Thoracic aorta (tissue), 2 donors: ENCODE results near the gene TPRA1. TPM values are rescaled to one million over a fixed set of nuclear protein-coding genes. Genes with fewer than 3 reads are reported as not detected.

Source experiments
- ATAC-seq: fragments of 150-250 bp; one replicate; pipeline ENCODE4 v1.8.0; 2017; ENCODE audit warnings: low read depth; ENCODE audit not compliant: insufficient number of reproducible peaks, low FRiP score
- DNase-seq: peaks from one replicate; pipeline ENCODE4 v3.0.0-alpha.2; 2020; ENCODE audit warnings: low spot score
- H3K27ac ChIP-seq, 2 donors: fragments of 200-600 bp; sonication (generic); 1 replicate in 1 of 2; 2 replicates in 1 of 2; pipeline ENCODE4 v1.5.1; 2016; ENCODE audit warnings: mild to moderate bottlenecking in 2 of 2, moderate library complexity in 2 of 2
- H3K27me3 ChIP-seq: fragments of 200-600 bp; sonication (generic); replicated peaks from 2 replicates; pipeline ENCODE4 v1.6.0; 2016; ENCODE audit warnings: mild to moderate bottlenecking; ENCODE audit not compliant: insufficient read depth
- H3K36me3 ChIP-seq: fragments of 200-600 bp; sonication (generic); one replicate; pipeline ENCODE4 v1.5.1; 2016
- H3K4me1 ChIP-seq, 2 donors: fragments of 200-600 bp; sonication (generic); 1 replicate in 1 of 2; 2 replicates in 1 of 2; pipeline versions ENCODE4 v1.5.1 to v1.6.0; 2016; ENCODE audit warnings: low read depth in 2 of 2, mild to moderate bottlenecking in 1 of 2; ENCODE audit not compliant: control insufficient read depth in 1 of 2
- H3K4me3 ChIP-seq: fragments of 200-600 bp; sonication (generic); 2 replicates; pipeline ENCODE4 v1.5.1; 2016; ENCODE audit warnings: mild to moderate bottlenecking
- H3K9me3 ChIP-seq: fragments of 200-600 bp; sonication (generic); 2 replicates; pipeline ENCODE4 v1.5.1; 2016
- total RNA-seq, 2 donors: library from RNA; depleted of rRNA; stranded (reverse); fragments of >200 nt; gene quantifications; one replicate each; pipeline versions ENCODE4 v1.1.0 to v1.2.3, GENCODE V29; 2016
- TF ChIP-seq, protein P1 (sequence below): fragments of 200-600 bp; sonication (generic); IDR thresholded peaks from one replicate; pipeline ENCODE4 v1.5.1; 2019; ENCODE audit warnings: antibody characterized with exemption

TPRA1 gene
- total RNA-seq, 2 donors from 2014 or later = 32.0 to 37.8 TPM

DNA sequence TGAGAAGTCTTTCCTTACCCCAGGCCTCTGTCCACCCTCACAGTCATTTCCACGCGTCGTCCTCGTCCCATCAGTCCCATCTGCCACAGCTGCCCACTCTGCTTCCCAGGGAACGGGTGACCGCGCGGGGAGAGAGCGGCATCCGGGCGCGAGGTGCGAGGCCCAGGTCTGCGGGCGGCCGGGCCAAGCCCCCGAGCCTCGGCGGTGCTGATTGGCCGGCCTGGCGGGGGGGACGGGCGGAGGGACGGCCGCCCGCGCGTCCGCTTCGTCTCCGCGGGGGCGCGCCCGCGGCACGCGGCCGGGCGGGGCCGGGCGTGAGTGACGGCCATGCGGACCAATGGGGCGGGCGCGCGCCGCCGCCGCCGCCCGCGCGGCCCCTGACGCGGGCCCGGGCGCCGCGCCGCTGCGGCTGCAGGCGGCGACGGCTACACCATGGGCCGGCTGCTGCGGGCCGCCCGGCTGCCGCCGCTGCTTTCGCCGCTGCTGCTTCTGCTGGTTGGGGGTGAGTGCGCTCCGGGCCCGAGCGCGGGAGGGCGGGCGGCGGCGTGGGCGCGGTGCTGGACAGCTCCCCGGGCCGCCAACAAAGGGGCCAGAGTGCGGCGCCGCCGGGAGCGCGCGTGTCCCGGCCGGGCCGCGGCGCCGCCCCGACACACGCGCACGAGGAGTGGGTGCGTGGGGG is 38.4 kb upstream of the TPRA1 start, which contains the start of gene PODXL2:
PODXL2 (plus strand) TSS at position 398 of the 679 bp plus-strand sequence; CDS start at position 433, 35 bp downstream.
- no peaks in the 10 kb centered on the region for H3K27me3 ChIP-seq
- H3K4me1 ChIP-seq = peaks cover 3 to 12% of the 10 kb centered on the region in 2 donors
- TF ChIP-seq, protein P1, sequence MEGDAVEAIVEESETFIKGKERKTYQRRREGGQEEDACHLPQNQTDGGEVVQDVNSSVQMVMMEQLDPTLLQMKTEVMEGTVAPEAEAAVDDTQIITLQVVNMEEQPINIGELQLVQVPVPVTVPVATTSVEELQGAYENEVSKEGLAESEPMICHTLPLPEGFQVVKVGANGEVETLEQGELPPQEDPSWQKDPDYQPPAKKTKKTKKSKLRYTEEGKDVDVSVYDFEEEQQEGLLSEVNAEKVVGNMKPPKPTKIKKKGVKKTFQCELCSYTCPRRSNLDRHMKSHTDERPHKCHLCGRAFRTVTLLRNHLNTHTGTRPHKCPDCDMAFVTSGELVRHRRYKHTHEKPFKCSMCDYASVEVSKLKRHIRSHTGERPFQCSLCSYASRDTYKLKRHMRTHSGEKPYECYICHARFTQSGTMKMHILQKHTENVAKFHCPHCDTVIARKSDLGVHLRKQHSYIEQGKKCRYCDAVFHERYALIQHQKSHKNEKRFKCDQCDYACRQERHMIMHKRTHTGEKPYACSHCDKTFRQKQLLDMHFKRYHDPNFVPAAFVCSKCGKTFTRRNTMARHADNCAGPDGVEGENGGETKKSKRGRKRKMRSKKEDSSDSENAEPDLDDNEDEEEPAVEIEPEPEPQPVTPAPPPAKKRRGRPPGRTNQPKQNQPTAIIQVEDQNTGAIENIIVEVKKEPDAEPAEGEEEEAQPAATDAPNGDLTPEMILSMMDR = no peak
- H3K27ac ChIP-seq = no peak within 1 kb of the TSS
- ATAC-seq (peak; percentile 39), DNase-seq (no peak)
- peak within 1 kb of the TSS; percentile 59 for H3K4me3 ChIP-seq
- no peaks in the 10 kb centered on the region for H3K9me3 ChIP-seq
- no peaks in the 10 kb centered on the region for H3K36me3 ChIP-seq

DNA sequence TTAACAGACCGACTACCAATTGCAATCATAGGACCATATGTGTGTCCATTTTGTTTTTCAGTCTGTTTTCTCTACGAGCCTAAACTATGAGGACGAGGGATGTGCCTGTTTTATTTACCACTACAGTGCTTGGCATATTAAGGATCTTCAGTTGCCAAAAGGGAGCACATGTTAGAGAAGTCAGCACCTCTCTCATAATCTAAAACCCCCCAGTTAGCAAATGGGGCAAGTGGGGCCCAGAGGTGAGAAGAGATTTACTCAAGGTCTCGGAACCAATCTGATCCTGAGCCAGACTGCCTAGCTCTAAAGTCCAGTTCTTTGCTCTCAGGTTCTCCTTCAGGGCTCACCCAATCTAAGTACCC is 37.9 kb upstream of the TPRA1 start:
- no peaks in the 10 kb centered on the region for H3K27me3 ChIP-seq
- DNase-seq (no peak), ATAC-seq (no peak)
- TF ChIP-seq, protein P1 = no peak
- no peaks in the 10 kb centered on the region for H3K9me3 ChIP-seq
- H3K4me1 ChIP-seq = peaks cover 3 to 12% of the 10 kb centered on the region in 2 donors
- H3K36me3 ChIP-seq = no peaks in the 10 kb centered on the region
- H3K27ac ChIP-seq = no peak overlapping the region
- peak overlapping the region; percentile 49 for H3K4me3 ChIP-seq

DNA sequence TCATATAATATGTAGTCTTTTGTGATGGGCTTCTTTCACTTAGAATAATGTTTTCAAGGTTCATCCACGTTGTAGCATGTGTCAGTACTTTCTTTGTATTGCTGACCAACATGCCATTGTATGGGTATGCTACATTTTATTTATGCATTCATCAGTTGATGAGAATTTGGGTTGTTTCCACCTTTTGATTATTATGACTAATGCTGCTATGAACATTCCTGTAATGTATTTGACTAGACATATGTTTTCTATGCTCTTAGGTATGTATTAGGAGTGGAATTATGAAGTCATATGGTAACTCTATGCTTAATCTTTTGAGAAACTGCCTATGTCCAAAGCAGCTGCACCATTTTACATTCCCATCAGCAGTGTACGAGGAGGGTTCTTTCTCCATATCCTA is 35.3 kb upstream of the TPRA1 start:
- ATAC-seq = no peak
- TF ChIP-seq, protein P1 = no peak
- no peak for DNase-seq
- no peaks in the 10 kb centered on the region for H3K27me3 ChIP-seq
- H3K4me1 ChIP-seq = peaks cover 3 to 12% of the 10 kb centered on the region in 2 donors
- no peak overlapping the region for H3K27ac ChIP-seq
- H3K9me3 ChIP-seq = no peaks in the 10 kb centered on the region
- no peak overlapping the region for H3K4me3 ChIP-seq
- no peaks in the 10 kb centered on the region for H3K36me3 ChIP-seq

DNA sequence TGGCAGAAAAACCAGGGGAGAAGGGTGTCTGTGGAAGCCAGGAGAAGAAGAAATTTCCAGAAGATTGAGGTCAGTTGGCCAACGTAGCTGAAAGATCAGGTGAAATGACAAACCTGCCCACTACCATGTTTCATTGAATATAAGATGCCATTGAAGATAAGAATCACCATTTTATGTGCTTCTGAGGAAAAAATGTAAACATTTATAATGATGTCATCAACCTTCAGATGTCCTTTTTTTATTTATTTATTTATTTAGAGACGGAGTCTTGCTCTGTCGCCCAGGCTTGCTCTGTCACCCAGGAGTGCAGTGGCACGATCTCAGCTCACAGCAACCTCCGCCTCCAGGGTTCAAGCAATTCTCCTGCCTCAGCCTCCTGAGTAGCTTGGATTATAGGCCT is 33.5 kb upstream of the TPRA1 start:
- no peaks in the 10 kb centered on the region for H3K9me3 ChIP-seq
- TF ChIP-seq, protein P1 = no peak
- DNase-seq (no peak), ATAC-seq (no peak)
- H3K27ac ChIP-seq = no peak overlapping the region
- no peaks in the 10 kb centered on the region for H3K27me3 ChIP-seq
- H3K36me3 ChIP-seq = no peaks in the 10 kb centered on the region
- H3K4me3 ChIP-seq = no peak overlapping the region
- no peaks in the 10 kb centered on the region for H3K4me1 ChIP-seq

DNA sequence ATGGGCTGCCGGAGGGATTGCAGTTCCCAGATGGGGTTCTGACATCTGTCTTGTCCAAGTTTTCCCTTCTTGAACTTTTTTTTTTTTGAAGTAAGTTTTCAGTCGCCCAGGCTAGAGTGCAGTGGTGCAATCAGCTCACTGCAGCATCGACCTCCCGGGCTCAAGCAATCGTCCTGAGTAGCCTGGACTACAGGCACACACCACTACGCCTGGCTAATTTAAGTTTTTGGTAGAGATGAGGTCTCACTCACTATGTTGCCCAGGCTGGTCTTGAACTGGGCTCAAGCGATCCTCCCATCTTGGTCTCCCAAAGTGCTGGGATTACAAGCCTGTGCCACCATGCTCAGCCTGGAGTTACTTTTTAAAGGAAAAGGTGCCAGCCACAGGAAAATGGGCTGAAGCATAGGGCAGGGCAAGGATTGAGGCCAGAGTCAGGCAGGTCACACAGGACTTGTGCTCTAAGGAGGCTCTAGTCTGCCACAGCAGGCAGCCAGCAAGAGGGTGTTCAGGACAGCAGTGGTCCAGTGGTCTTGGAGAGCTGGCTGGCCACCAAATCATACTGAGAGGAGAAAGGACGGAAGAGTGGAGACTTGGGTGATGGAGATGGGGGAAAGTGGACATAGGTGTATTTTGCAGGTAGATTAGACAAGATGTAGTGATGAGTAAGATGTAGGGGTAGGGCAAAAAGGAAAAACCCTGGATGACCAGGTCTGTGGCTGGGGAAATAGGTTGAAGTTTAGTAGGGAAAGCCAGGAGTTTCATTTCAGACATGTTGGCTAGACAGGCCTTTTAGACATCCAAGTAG is 32.4 kb upstream of the TPRA1 start:
- TF ChIP-seq, protein P1 = no peak
- H3K27ac ChIP-seq = no peak overlapping the region
- no peak overlapping the region for H3K4me3 ChIP-seq
- H3K4me1 ChIP-seq = no peaks in the 10 kb centered on the region
- DNase-seq = no peak
- H3K27me3 ChIP-seq = no peaks in the 10 kb centered on the region
- no peak for ATAC-seq
- no peaks in the 10 kb centered on the region for H3K9me3 ChIP-seq
- H3K36me3 ChIP-seq = no peaks in the 10 kb centered on the region
